ENCODE results near the gene CATSPER1. TPM values are rescaled to one million over a fixed set of nuclear protein-coding genes. Genes with fewer than 3 reads are reported as not detected.

CATSPER1 gene
- total and polyA plus RNA-seq, 2 of the 13 experiments (the other 11 are each of a cell fraction or from before 2014, with no cell fraction given) = 0.17 TPM; not detected in 1

- TF ChIP-seq KLF15 (CRISPR knock-in tag; IDR thresholded peaks at IDR 0.05; ENCODE audit: borderline replicate concordance) (no peak), ZNF276 (CRISPR knock-in tag; IDR thresholded peaks at IDR 0.05; ENCODE audit: low read depth) (no peak), ZBTB37 (CRISPR knock-in tag; IDR thresholded peaks at IDR 0.05) (no peak), NONO (IDR thresholded peaks at IDR 0.05) (no peak), NONO (CRISPR knock-in tag; conservative IDR thresholded peaks at IDR 0.05) (0 out of 2 replicates have a peak, but pooled peaks have one; percentile 32)
- TF ChIP-seq, protein P1, sequence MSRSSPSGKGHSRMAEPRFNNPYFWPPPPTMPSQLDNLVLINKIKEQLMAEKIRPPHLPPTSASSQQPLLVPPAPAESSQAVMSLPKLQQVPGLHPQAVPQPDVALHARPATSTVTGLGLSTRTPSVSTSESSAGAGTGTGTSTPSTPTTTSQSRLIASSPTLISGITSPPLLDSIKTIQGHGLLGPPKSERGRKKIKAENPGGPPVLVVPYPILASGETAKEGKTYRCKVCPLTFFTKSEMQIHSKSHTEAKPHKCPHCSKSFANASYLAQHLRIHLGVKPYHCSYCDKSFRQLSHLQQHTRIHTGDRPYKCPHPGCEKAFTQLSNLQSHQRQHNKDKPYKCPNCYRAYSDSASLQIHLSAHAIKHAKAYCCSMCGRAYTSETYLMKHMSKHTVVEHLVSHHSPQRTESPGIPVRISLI (CRISPR knock-in tag; IDR thresholded peaks at IDR 0.05; ENCODE audit: borderline replicate concordance) = no peak
- TF ChIP-seq, protein P2, sequence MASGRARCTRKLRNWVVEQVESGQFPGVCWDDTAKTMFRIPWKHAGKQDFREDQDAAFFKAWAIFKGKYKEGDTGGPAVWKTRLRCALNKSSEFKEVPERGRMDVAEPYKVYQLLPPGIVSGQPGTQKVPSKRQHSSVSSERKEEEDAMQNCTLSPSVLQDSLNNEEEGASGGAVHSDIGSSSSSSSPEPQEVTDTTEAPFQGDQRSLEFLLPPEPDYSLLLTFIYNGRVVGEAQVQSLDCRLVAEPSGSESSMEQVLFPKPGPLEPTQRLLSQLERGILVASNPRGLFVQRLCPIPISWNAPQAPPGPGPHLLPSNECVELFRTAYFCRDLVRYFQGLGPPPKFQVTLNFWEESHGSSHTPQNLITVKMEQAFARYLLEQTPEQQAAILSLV (CRISPR knock-in tag; IDR thresholded peaks at IDR 0.05; ENCODE audit: borderline replicate concordance) = 0 out of 2 replicates have a peak, but pooled peaks have one; percentile 21
Measured at GRCh38 chr11:66044757-66045156, 18.5 kb upstream of the CATSPER1 start (continued).
